Lower leg skin (tissue), 3 donors: ENCODE measurements around the gene BOLA2B.

Experiments
- POLR2A ChIP-seq, 2 donors: fragments of 450-650 bp; IDR thresholded peaks; one replicate each; pipeline ENCODE4 v1.6.1; 2016 to 2017; ENCODE audit warnings: antibody characterized with exemption in 2 of 2, mild to moderate bottlenecking in 1 of 2, moderate library complexity in 1 of 2
- TF ChIP-seq, protein P1 (sequence below), 3 donors: fragments of 450-650 bp; IDR thresholded peaks; one replicate each; pipeline ENCODE4 v1.5.1; 2016; ENCODE audit warnings: antibody characterized with exemption in 3 of 3, mild to moderate bottlenecking in 3 of 3, moderate library complexity in 2 of 3

DNA sequence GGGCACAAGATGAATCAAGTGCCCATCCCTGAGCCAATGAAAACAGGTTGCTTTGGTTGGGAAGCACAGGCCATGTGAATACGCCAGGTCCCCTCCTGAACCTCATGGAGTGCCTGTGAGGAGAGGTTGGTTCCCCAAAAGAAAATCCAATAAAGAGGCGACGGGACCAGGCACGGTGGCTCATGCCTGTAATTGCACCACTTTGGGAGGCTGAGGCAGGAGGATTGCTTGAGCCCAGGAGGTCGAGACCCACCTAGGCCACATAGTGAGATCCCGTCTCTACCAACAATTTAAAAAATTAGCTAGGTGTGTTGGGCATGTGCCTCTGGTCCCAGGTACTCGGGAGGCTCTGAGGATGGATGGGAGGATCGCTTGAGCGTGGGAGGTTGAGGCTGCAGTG, 13.5 kb downstream of the BOLA2B start:
- TF ChIP-seq, protein P1, sequence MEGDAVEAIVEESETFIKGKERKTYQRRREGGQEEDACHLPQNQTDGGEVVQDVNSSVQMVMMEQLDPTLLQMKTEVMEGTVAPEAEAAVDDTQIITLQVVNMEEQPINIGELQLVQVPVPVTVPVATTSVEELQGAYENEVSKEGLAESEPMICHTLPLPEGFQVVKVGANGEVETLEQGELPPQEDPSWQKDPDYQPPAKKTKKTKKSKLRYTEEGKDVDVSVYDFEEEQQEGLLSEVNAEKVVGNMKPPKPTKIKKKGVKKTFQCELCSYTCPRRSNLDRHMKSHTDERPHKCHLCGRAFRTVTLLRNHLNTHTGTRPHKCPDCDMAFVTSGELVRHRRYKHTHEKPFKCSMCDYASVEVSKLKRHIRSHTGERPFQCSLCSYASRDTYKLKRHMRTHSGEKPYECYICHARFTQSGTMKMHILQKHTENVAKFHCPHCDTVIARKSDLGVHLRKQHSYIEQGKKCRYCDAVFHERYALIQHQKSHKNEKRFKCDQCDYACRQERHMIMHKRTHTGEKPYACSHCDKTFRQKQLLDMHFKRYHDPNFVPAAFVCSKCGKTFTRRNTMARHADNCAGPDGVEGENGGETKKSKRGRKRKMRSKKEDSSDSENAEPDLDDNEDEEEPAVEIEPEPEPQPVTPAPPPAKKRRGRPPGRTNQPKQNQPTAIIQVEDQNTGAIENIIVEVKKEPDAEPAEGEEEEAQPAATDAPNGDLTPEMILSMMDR (IDR thresholded peaks at IDR 0.05), result no peak
- TF ChIP-seq POLR2A (IDR thresholded peaks at IDR 0.05), result no peak
